Skeletal muscle cell (primary cell): ENCODE data around the gene GINS2.

Source experiments
- DNase-seq: peaks from one replicate; pipeline ENCODE4 v3.0.0-alpha.2; 2010; ENCODE audit warnings: low read depth
- H3K4me3 ChIP-seq: 2 replicates; pipeline ENCODE4 v1.5.1; 2011; ENCODE audit warnings: low read depth, mild to moderate bottlenecking, control low read depth, low read length, moderate library complexity

GINS2 gene

DNA sequence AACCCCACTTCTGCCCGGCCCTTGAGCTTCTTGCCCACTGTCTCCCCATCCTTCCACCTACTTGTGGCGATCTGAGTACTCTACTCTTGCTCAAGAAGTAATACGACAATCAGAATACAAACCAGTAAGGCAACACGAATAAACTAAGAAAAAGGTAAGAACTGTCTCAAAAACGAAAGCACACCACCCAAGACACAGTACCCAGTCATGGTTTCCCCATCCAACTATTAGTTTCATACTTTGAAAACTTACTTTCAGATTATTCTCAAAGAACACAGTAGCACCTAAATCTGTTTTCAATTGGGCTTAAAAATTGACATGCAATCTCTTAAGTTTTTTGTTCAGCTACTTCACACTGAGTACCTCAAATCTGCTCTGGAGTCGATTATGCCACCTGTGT, 13.9 kb downstream of the GINS2 start:
- H3K4me3 ChIP-seq = no peak overlapping the region
- DNase-seq = no peak

DNA sequence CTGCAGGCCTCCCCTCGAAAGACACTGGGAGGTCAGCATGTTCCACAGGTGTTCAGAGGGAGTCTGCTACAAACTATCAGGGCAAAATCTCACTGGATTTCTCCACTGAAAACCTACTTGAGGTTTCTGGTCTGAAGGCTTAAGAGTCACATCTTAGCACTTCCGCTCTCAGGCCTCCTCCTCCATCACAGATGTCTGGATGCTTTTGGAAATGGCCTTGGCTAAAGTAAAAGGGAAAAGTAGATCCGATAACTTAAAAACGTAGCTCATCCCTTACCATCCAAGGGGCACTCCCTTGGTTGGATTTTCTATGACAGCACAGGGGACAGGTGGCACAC, 14.4 kb downstream of the GINS2 start:
- DNase-seq = no peak
- H3K4me3 ChIP-seq = no peak overlapping the region

DNA sequence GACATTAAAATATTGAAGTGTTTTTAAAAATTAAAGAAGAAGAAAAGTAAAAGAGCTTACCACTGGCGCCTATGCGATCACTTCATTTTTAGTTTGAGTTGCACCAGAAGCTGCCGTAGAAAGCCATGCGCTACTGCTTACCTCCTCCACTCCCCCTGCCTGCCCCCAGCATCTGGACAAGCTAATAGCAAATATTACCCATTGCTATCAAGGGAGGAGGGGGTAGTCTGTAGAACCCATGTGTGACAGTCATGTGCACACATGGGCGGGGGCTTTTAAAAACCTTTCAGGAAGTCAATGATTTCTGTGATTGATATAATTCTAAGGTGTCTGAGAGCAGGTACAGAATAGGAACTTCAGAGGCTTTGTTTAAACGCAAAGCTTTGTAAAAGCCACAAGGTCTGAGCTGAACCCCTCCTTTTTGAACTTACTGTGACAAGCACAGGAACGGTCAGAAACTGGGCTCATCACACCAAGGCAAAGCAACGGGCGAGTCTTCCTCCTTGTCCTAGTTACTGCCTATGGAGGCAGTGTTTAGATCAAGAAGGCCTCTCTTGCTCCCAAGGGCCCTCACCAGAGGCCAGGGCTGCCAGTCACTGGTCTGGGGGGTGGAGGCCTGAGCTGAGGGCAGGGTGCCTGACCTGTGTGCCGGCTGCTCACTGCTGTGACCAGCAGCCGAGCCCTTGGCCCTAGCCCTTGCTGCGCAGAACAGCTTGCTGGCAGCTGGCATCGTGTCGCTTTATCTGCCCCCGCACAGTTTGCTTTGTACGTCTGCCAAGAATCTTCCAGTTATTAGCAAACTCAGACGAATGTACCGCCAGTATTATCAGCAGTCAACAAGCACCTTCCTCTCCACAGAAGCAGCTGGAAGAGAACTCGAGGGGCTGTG, 15.0 kb downstream of the GINS2 start:
- peak; percentile 57 for DNase-seq
- no peak overlapping the region for H3K4me3 ChIP-seq

DNA sequence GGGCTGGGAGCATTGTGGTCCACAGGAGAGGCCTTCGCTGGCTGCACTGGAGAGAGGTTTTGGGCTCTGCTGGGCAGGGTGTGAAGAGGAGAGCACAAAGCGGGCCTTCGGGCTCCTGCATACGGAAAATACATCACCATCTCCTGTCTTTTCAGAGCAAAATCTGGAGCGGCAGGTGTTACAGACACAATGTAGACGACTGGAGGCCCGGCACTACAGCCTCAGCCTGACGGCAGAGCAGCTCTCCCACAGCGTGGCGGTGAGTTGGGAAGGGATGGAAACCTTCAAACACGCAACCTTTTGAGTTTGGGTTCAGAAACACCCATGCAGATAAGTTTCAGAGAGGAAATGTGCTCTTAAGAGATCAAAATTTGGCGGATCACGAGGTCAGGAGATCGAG, 17.9 kb downstream of the GINS2 start:
- no peak for DNase-seq
- no peak overlapping the region for H3K4me3 ChIP-seq

DNA sequence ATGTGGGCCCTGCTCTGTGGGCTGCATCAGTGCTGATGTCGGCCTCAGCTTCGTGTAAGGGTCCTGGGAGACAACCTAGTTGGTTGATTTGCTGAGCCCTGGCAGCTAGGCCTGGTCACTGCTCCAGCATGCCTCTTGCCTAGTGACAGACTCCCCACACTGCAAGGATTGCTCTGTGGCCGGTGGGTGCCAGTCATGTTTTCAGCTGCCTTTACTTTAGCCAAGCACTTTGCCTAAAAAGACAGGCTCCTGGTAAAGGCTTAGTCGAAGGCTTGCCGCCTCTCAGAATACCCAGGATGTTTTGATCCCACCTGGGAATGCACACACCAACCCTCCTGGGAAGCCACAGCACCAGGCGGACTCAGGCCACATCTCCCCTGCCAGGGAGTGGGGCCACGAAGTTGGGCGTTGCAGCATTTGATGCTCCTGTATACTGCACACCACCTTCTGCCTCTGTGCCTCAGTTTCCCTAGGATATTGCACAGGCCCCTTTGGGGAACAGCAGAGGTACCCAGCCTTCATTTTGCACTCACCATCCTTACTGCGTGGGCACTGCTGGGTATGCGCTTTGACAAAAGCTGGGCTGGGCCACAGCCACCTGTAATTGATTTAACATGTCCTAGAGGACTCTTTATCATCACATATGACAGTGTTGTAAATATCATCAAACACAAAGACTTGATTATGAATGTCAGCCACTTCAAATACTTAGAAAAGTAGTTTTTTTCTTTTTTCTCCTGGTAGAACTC, 19.9 kb downstream of the GINS2 start:
- no peak for DNase-seq
- H3K4me3 ChIP-seq = no peak overlapping the region

DNA sequence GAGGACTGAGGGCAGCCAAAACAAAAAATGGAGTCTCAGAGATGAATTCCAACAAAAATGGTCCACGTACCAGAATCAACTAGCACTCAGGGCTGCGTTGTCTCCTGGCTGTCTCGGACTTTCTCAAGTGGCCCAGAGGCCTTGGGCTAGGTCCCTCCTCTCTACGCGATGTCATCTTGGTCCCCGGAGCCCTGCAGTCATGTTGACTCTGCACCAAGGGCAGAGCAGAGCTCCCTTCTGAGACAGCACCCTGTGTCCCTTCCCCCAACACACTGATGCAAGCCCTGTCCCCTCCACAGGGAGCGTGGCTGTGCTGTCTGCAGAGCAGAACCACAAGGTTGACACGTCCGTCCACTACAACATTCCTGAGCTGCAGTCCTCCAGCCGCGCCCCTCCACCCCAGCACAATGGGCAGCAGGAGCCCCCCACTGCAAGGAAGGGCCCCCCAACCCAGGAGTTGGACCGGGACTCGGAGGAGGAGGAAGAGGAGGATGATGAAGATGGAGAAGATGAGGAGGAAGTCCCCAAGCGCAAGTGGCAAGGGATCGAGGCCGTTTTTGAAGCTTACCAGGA, 20.8 kb downstream of the GINS2 start:
- no peak overlapping the region for H3K4me3 ChIP-seq
- DNase-seq = no peak

DNA sequence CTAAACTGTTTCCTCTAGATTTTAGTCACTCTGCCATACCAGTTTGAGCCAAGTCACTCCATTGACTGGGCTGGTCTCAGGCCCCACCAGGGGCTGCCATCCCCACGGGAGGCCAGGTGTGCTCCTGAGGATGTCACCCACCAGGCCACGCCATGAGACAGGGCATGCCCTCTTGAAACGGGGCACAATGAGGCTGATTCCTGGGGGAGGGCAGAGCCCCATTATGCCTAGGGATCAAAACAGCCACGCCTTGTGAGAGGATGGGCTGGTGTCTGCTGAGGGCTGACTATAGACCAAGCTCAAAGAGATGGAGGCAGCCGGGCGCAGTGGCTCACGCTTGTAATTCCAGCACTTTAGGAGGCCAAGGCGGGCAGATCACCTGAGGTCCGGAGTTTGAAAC, 21.5 kb downstream of the GINS2 start:
- H3K4me3 ChIP-seq = no peak overlapping the region
- no peak for DNase-seq

DNA sequence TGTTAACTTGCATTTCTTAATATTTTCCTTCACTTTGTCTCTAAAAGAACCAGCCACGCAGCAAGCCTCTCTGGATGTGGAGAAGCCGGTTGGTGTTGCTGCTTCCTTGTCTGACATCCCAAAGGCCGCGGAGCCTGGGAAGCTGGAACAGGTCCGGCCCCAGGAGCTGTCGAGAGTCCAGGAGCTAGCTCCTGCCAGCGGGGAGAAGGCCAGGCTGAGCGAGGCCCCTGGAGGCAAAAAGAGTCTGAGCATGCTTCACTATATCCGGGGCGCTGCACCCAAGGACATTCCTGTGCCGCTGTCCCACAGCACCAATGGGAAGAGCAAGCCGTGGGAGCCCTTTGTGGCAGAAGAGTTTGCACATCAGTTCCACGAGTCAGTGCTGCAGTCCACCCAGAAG, 22.8 kb downstream of the GINS2 start:
- no peak for DNase-seq
- H3K4me3 ChIP-seq = no peak overlapping the region

DNA sequence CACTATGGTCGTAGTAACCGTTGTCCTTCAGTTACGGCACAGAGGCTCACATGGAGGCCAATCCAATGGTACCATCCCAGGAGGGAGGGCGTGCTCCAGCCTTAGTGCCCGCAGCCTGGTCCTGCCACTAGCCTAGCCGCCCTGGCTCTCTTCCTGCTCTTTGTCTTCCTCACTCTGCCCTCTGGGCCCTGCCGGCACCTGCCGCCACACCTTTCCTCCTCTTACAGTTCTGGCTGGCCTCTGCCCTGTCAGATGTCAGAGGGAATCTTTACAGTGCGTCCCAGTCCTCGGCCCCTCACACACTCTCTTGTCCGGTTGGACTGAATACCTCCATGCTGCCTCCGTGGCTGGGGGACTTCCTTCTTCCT, 23.4 kb downstream of the GINS2 start:
- no peak for DNase-seq
- H3K4me3 ChIP-seq = no peak overlapping the region

DNA sequence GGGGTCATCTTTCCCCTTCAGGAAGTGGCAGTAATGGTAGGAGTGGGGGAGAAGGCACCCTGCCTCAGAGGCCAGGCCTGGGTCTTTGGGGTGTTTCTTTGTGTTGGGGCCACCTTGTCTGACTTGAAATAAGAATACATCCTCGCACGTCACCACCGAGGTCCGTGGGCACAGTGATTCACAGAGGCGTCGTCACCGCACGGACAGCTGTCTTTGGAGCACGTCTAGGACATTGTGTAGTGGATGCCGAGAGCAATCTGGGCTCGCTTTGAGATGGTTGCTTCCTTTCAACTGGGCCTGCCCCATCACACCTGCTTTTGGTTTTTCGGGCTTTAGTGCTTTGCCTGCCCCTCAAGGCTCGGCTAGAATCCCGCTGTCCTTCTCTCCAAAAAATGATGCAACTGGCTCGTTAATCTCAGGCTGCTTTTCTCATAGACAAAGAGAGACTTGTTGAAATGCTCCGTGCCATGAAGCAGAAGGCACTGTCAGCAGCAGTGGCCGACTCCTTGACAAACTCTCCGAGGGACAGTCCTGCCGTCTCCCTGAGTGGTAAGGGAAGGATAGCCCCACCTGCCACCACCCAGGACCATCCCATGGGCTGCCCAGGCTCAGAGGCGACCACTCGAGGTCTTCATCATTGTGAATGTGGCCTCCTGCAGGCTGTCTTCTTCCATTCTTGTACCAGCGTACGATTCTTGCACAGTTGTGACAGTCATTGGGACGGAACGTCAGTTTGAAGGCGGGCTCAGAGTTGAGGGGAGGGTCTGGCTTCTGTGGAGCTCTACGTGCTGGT, 24.0 kb downstream of the GINS2 start:
- no peak overlapping the region for H3K4me3 ChIP-seq
- no peak for DNase-seq

DNA sequence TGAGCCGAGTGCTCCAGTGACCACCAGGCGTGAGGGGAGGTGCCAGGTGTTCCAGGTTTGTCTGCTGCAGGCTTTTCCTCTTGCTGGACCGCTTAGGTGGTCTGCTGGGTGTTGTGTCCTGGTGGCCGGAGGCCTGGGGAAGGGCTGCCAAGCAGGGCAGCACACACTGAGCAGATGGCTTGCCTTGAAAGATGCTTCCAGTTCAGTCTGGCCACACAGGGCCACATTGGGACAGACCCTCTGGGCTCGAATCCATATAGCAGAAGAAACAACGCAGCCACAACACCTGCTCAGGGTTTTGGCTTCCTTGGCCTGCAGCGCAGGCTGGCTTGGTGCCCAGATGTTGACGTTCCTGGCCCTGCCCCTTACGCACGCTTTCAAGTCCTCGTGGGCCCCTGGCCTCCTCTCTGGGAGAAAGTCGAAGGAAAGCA, 24.8 kb downstream of the GINS2 start:
- no peak for DNase-seq

DNA sequence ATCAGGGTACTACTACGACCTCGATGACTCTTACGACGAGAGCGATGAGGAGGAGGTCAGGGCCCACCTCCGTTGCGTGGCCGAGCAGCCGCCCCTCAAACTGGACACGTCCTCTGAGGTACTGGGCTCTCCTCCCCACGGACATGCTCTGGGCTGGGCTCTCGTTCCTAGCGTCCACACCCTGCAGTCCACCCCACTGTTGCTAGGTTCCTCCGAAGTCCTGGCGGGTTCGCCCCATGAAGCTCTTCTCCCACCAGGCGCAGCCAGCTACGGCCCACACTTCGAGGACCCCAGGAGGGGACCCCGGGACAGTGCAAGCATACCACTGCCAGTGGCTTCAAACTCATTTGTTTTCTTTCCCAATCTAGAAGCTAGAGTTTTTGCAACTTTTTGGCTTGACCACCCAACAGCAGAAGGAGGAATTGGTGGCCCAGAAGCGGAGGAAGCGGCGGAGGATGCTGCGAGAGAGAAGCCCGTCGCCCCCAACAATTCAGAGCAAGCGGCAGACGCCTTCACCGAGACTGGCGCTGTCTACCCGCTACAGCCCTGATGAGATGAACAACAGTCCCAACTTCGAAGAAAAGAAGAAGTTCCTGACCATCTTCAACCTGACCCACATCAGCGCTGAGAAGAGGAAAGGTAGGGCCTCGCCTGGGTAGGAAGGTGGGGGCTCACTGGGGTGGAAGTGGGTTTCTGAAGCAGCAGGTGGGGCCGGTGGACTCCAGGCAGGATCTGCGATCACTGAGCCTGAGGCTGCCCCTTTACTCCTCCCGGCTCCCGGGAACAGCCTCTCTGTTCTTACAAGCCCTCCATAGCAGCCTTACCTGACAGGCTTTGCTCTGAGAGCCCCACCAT, 25.6 kb downstream of the GINS2 start:
- DNase-seq = no peak
- H3K4me3 ChIP-seq = no peak overlapping the region

More for the DNA sequence above, 24.8 kb downstream of the GINS2 start:
- H3K4me3 ChIP-seq = no peak overlapping the region

DNA sequence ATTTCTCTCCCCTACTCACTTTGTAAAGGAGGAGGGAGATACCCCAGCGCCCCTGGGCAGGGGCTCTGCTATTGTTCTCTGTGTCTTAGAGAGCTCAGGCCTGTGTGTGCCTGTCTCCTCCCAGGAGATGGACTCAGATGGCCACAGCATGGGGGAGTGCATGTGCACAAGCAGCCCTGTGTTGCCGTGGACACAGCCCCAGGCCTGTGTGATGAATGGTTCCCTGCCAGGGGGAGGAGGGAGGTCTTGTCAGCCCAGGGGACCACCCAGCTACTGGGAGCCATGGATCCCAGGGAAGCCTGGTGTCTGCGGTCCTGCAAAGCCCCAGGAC, 26.3 kb downstream of the GINS2 start:
- no peak for DNase-seq
- H3K4me3 ChIP-seq = no peak overlapping the region

DNA sequence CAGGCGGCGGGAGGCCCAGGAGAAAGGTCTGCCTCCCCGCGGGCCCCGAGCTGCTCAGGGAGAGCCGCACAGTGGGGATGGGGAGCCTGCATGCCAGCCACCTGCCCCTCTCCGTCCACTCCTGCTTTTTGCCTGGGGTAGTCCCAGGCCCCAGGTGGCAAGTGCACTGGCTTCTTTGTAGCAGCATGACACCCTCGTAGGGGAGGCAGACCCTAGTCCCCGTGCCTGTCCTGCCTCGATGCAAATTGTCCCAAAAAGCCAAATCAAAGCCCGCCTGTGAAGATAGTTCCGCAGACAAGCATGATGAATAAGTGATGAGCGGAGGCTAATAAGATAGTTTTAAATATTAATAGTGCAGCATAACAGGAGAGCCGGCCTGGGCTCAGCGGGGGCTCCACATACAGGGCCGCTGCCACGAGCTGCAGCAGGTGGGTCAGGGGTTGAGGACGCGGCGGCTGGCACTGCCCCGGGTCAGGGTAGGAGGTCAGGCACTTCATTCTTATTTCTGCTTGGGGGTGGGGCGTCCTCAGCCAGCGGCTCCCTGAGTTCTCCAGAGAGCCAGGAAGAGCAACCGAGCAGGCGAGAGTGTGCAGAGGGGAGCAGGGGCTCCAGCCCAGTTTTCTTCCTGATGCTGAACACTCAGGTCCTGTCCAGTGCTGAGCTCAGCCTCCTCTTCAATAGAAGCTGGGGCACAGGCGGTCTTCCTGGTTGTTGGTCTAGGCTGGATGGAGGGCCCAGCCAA, 26.8 kb downstream of the GINS2 start:
- H3K4me3 ChIP-seq = no peak overlapping the region

DNA sequence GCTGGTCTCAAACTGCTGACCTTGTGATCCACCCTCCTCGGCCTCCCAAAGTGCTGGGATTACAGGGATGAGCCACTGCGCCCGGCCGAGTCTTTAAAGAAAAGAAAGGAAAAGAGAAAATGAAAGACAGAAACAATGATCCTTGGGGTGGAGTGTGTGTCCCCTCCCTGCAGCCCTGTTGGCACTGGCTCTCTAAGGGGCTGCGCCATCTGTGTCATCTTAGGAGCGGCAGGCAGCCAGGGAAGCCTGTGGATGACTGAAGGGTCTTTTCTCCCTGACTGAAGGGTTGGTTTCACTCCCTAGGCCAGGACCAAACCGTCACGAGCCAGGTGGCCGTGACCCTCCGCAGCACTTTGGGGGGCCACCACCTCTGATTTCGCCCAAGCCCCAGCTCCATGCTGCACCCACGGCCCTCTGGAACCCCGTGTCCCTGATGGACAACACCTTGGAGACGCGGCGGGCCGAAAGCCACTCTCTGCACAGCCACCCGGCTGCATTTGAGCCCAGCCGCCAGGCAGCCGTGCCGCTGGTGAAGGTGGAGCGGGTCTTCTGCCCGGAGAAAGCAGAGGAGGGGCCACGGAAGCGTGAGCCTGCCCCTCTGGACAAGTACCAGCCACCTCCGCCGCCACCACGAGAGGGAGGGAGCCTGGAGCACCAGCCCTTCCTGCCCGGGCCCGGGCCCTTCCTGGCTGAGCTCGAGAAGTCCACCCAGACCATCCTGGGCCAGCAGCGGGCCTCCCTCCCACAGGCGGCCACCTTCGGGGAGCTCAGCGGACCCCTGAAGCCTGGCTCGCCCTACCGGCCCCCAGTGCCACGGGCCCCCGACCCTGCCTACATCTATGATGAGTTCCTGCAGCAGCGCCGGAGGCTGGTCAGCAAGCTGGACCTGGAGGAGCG, 27.7 kb downstream of the GINS2 start:
- no peak overlapping the region for H3K4me3 ChIP-seq

More for the DNA sequence above, 26.8 kb downstream of the GINS2 start:
- DNase-seq = no peak

DNA sequence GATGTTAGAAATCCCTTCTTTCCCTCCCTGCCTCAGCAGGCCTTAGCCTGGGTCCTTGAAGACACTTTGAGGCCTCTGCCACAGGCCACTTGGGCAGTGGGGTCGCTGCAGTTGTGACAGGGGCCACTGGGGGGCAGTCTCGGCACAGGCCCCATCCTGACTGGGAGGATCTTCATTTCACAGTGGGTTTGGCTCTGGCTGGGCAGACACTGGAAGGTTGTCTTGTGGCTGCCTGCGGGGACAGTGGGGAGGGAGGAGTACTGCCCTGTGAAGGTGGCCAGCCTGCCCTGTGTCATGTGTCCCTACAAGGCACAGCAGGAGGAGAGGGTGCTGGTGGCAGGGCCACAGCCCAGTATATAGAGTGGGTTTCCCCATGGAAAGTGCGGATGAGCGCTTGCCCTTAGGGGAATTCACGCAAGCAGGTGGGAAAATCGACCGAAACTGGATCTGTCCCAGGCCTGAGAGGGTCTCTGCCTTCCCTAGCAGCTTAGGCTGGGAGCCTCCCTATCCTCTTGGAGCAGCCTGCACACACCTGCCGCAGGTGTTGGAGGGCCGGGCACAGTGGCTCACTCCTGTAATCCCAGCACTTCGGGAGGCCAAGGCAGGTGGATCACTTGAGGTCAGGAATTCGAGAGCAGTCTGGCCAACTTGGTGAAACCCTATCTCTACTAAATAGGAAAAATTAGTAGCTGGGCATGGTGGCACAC, 28.8 kb downstream of the GINS2 start:
- no peak for DNase-seq
- H3K4me3 ChIP-seq = no peak overlapping the region

More for the DNA sequence above, 27.7 kb downstream of the GINS2 start:
- no peak for DNase-seq

DNA sequence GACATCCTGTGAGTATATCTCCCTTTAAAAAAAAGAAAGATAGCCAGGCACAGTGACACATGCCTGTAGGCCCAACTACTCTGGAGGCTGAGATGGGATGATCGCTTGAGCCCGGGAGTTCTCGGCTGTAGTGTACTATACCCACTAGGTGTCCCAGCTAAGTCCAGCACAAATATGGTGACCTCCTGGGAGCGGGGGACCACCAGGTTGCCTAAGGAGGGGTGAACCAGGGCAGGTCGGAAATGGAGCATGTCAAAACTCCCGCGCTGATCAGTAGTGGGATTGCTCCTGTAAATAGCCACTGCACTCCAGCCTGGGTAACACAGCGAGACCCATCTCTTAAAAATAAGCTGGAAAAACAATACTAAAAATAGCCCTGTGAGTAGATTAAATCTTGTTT, 29.4 kb downstream of the GINS2 start:
- H3K4me3 ChIP-seq = no peak overlapping the region
- DNase-seq = no peak
